IPS-18c (cell line): Measurements from ENCODE around the gene BCAR3.
"Not testable (repeated sequence)": the region's sequence is repeated elsewhere in the genome, so short reads cannot be mapped to it uniquely, and the experiment has no call there.

Experiments used
- H3K4me3 ChIP-seq: 2 replicates; pipeline ENCODE4 v1.7.0; 2013; ENCODE audit warnings: low read depth, mild to moderate bottlenecking, low read length, moderate library complexity; ENCODE audit not compliant: insufficient read depth
- H3K9me3 ChIP-seq: one replicate; pipeline ENCODE4 v1.6.1; 2013; ENCODE audit warnings: mild to moderate bottlenecking, low read length, moderate library complexity; ENCODE audit not compliant: control insufficient read depth, insufficient read depth

Gene BCAR3

DNA sequence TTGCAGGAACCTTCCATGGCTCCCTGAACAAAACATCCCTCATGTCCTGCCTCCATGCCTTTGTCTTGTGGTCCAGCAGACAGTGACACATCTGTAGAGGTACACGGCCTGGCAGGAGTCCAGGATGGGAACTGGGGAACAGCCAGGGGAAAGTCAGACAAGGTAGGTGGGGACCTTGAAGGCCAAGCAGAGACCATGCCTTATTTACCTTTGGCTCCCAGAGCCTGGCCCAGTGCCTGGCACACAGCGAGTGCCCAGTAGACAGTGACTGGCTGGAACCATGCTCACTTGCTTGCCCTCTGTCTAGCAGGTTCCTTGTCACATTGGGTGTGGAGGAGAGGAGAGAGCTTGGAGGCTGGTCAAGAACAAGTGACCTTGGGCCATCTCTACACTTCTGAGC is 81.0 kb downstream of the BCAR3 start:
- Histone ChIP-seq H3K4me3 (no peak overlapping the region), H3K9me3 (no peaks in the 10 kb centered on the region)

DNA sequence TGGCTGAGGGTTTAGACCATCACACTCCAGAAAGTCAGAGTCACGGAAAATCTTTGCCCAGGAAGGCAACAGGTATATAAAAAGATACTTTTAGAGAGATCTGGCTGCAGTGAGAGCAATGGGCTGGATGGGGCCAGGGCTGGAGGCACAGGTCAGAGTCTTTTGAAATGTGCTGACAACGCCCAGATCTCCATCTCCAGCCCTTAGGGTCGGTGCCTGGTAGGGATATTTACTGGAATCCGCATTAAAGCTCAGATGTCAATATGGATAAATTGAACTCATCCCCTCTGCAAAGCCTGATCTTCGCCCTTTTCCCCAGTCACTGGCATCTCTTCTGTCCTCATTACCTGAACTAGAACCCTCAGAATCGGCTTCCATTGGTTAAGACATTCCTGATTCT is 82.2 kb downstream of the BCAR3 start:
- no peaks in the 10 kb centered on the region for H3K9me3 ChIP-seq

GRCh38 chr1:93598861-93599439 is 82.7 kb downstream of the BCAR3 start:
- Histone ChIP-seq H3K9me3 (no peaks in the 10 kb centered on the region), H3K4me3 (no peak overlapping the region)

More for the DNA sequence above, 82.2 kb downstream of the BCAR3 start:
- H3K4me3 ChIP-seq, result no peak overlapping the region

GRCh38 chr1:93598396-93598795 is 83.2 kb downstream of the BCAR3 start:
- Histone ChIP-seq H3K4me3 (no peak overlapping the region), H3K9me3 (no peaks in the 10 kb centered on the region)

GRCh38 chr1:93597709-93598108 is 83.9 kb downstream of the BCAR3 start:
- H3K4me3 ChIP-seq, result no peak overlapping the region
- no peaks in the 10 kb centered on the region for H3K9me3 ChIP-seq

- Histone ChIP-seq H3K9me3 (no peaks in the 10 kb centered on the region), H3K4me3 (no peak overlapping the region)
These were observed 85.1 kb downstream of the BCAR3 start for GRCh38 chr1:93596329-93597089.

DNA sequence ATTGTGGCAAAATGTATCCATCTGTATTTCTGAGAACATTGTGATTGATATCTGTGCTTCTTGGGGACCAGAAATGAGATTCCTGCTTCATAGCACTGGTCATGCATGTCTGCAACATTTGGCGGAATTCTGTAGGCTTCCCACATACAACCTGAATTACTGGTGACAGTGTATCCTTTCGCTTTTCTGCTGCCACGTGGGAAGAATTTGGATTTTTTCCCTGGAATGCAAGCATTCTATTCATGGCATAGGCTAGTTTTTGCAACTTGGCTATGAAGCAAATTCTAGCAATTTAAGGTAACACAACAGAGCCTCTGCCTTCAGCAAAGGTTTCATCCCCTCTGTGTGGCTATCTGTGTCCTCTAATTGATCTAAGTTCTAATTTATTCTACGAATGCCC is 85.9 kb downstream of the BCAR3 start:
- Histone ChIP-seq H3K9me3 (no peaks in the 10 kb centered on the region), H3K4me3 (no peak overlapping the region)

DNA sequence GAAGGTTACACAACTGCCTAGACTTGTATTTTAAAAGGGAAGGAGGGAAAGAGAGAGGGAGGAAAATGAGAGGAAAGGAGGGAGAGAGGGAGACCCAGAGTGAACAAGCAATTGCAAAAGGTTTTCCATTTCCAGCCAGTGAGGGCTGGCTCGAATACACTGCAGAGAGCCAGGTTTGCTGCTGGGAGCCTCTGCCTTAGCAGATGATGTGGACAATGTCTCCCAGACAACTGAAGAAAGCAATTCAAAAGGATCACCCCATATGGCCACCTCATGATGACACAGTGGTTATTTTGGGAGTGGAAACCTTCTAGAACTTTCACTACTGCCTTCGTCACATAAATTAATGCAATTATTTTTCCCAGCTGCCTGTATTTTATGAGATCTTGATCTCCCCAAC is 86.4 kb downstream of the BCAR3 start:
- Histone ChIP-seq H3K9me3 (no peaks in the 10 kb centered on the region), H3K4me3 (no peak overlapping the region)

DNA sequence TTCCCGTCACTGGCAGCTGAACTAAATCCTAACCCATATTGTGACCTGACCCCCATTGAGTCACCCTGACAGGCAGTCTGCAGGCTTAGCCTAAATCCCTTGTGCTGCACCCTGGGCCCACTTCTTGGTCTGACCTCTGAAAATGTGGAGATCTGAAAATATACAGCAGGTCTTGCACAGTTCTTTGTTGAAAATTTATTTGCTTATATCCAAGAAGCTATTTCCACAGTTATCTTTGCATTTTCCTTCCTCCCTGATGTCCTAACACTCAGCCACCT is 87.1 kb downstream of the BCAR3 start:
- Histone ChIP-seq H3K9me3 (no peaks in the 10 kb centered on the region), H3K4me3 (no peak overlapping the region)

GRCh38 chr1:93593854-93594602 is 87.6 kb downstream of the BCAR3 start:
- H3K9me3 ChIP-seq, result no peaks in the 10 kb centered on the region
- no peak overlapping the region for H3K4me3 ChIP-seq

- Histone ChIP-seq H3K9me3 (no peaks in the 10 kb centered on the region), H3K4me3 (no peak overlapping the region)
These were observed 89.1 kb downstream of the BCAR3 start for GRCh38 chr1:93592551-93592949.

DNA sequence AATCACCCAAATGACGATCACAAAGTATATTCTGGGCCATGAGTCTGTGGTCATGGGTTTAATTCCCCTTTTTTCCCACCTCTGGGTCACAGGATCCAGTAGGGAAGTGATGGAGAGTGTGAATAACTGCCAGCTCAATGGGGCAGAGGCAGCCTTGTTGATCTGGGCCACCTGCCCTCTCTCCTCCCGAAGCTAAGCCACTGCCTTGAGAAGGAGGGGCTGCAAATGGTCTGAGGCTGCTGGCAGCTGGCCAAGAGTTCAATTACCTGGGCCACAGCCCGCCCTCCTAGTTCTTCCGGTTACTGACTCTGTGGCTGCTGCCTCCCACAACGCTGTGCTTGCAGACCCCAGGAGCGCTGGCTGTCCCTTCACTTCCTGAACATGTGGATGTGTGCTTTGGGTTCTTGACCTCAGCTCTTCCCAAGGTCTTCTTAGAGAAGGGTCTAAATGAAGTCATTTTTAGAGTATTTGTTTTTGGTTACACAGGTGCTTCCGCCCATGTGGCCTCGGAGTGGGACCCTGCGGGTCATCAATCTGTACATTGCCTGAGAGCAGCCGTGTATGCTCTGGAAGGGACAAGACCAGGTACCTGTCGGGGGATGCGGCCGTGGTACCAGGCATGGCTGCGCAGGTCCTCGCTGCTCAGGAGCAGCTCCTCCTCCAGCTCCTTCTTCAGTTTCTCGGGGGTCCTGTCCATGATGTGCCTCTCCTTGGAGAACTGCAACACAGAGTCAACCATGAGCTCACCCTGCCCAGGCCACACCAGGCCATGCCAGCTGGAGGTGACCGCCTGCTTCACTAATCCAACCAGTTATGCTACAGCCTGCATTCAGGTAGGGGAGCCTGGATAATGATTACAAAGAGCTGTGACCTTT is 89.7 kb downstream of the BCAR3 start:
- no peak overlapping the region for H3K4me3 ChIP-seq

GRCh38 chr1:93591291-93591675 is 90.4 kb downstream of the BCAR3 start:
- H3K9me3 ChIP-seq, result not testable (repeated sequence)

More for the DNA sequence above, 89.7 kb downstream of the BCAR3 start:
- no peaks in the 10 kb centered on the region for H3K9me3 ChIP-seq

DNA sequence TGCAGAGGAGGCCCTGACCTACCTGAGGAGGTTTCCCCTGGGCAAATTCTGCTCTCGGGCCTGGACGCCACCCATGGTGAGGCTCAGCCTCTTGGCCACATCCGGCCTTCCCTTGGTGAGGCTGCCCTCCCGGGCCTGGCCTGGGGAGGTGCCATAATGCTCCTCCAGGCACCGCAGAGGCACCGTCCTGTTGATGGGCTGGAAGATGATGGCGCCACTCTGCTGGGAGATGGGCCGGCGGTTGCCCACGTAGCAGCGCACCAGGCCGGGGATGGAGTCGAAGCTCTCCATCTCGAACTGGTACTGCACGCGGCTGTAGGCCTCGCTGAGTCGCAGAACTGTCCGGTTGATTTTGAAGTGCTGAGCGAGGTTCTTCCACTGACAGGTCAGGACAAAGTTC is 92.7 kb downstream of the BCAR3 start:
- H3K9me3 ChIP-seq, result no peaks in the 10 kb centered on the region
- H3K4me3 ChIP-seq, result no peak overlapping the region

More at GRCh38 chr1:93591291-93591675, 90.4 kb downstream of the BCAR3 start:
- not testable (repeated sequence) for H3K4me3 ChIP-seq

GRCh38 chr1:93588206-93588605 is 93.4 kb downstream of the BCAR3 start:
- H3K4me3 ChIP-seq, result no peak overlapping the region
- H3K9me3 ChIP-seq, result no peaks in the 10 kb centered on the region

GRCh38 chr1:93587354-93587753 is 94.3 kb downstream of the BCAR3 start:
- Histone ChIP-seq H3K9me3 (peaks cover 2% of the 10 kb centered on the region), H3K4me3 (no peak overlapping the region)

- Histone ChIP-seq H3K9me3 (peaks cover 2% of the 10 kb centered on the region), H3K4me3 (no peak overlapping the region)
These were observed 96.3 kb downstream of the BCAR3 start for GRCh38 chr1:93585059-93585966.
